Urinary bladder (tissue), 4 donors: ENCODE data around the gene CCRL2. TPM values are rescaled to one million over a fixed set of nuclear protein-coding genes. Genes with fewer than 3 reads are reported as not detected.

Source experiments
- DNase-seq: peaks from one replicate; pipeline ENCODE4 v3.0.0-alpha.2; 2015; ENCODE audit errors: extremely low spot score
- H3K27ac ChIP-seq: one replicate; pipeline ENCODE4 v1.5.1; 2013; ENCODE audit warnings: low read depth, mild to moderate bottlenecking, moderate library complexity
- H3K36me3 ChIP-seq: one replicate; pipeline ENCODE4 v1.6.1; 2013; ENCODE audit warnings: mild to moderate bottlenecking, moderate library complexity; ENCODE audit not compliant: insufficient read depth
- H3K4me1 ChIP-seq: one replicate; pipeline ENCODE4 v1.6.1; 2013; ENCODE audit warnings: mild to moderate bottlenecking, moderate library complexity; ENCODE audit not compliant: insufficient read depth
- H3K4me3 ChIP-seq: one replicate; pipeline ENCODE4 v1.5.1; 2013; ENCODE audit warnings: low read depth, low read length
- WGBS: extraction: QIAGEN DNeasy Blood & Tissue Kit; methylation state at CpG from one replicate; pipeline ENCODE4 v1.1.7; 2013; 5-methylcytosine and 5-hydroxymethylcytosine counted together
- polyA plus RNA-seq: library from polyadenylated mRNA; stranded (reverse); fragments of 200-250 nt; gene quantifications from one replicate; pipeline ENCODE4 v1.2.3, GENCODE V29; 2013
- total RNA-seq: library from RNA; depleted of rRNA; stranded (reverse); fragments of >200 nt; gene quantifications from one replicate; pipeline ENCODE4 v1.2.3, GENCODE V29; 2014
- donor health status: healthy with polysubstance abuse.
- donor health status: healthy.

CCRL2 gene
- total and polyA plus RNA-seq, 2 donors = 1.6 to 2.5 TPM

- no peak for DNase-seq
- WGBS = 34% methylated on average over 11 of the region's 11 CpGs
- Histone ChIP-seq H3K27ac (peak overlapping the region; percentile 81), H3K4me3 (no peak overlapping the region), H3K36me3 (no peaks in the 10 kb centered on the region), H3K4me1 (no peaks in the 10 kb centered on the region)
These were observed 1.6 kb upstream of the CCRL2 start for GRCh38 chr3:46405301-46406019.

- H3K36me3 ChIP-seq = no peaks in the 10 kb centered on the region
- no peak overlapping the region for H3K4me3 ChIP-seq
- H3K4me1 ChIP-seq = no peaks in the 10 kb centered on the region
- no peak for DNase-seq
- WGBS = 75% methylated on average over 4 of the region's 4 CpGs
- peak overlapping the region; percentile 64 for H3K27ac ChIP-seq
These were observed 644 bp upstream of the CCRL2 start for GRCh38 chr3:46406443-46406787.

GRCh38 chr3:46407970-46408369 lies 911 bp downstream of the CCRL2 start:
- 62% methylated on average over 7 of the region's 7 CpGs for WGBS
- no peak for DNase-seq
- no peak overlapping the region for H3K27ac ChIP-seq
- H3K4me3 ChIP-seq = no peak overlapping the region
- no peaks in the 10 kb centered on the region for H3K4me1 ChIP-seq
- H3K36me3 ChIP-seq = no peaks in the 10 kb centered on the region

DNA sequence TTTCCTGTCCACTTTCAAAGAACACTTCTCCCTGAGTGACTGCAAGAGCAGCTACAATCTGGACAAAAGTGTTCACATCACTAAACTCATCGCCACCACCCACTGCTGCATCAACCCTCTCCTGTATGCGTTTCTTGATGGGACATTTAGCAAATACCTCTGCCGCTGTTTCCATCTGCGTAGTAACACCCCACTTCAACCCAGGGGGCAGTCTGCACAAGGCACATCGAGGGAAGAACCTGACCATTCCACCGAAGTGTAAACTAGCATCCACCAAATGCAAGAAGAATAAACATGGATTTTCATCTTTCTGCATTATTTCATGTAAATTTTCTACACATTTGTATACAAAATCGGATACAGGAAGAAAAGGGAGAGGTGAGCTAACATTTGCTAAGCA lies 1.8 kb downstream of the CCRL2 start:
- H3K4me3 ChIP-seq = no peak overlapping the region
- no peak overlapping the region for H3K27ac ChIP-seq
- no peak for DNase-seq
- no peaks in the 10 kb centered on the region for H3K36me3 ChIP-seq
- no peaks in the 10 kb centered on the region for H3K4me1 ChIP-seq
- WGBS = 88% methylated on average over 7 of the region's 7 CpGs

- H3K27ac ChIP-seq = no peak overlapping the region
- H3K36me3 ChIP-seq = no peaks in the 10 kb centered on the region
- DNase-seq = no peak
- no peaks in the 10 kb centered on the region for H3K4me1 ChIP-seq
- WGBS = 91% methylated on average over 9 of the region's 9 CpGs
- no peak overlapping the region for H3K4me3 ChIP-seq
These were observed 2.9 kb downstream of the CCRL2 start for GRCh38 chr3:46409739-46410489.

DNA sequence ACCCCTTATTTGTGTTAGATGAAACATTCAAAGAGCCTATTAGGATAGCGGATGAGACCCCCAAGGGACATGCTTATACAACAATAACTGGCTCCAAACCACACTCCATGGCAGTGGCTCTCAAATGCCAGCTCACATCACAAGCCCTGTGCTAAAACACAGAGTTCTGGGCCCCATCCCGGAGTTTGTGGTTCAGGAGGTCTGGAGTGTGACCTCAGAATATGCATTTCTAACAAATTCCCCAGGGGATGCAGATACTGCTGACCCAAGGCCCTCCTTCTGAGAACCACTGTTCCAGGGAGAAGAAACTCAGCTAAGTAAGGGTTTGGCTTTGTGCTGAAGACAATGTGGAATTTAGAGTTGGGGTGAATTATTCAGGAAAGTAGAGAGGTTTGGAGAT lies 3.6 kb downstream of the CCRL2 start:
- no peak for DNase-seq
- Histone ChIP-seq H3K4me1 (no peaks in the 10 kb centered on the region), H3K36me3 (no peaks in the 10 kb centered on the region), H3K27ac (no peak overlapping the region), H3K4me3 (no peak overlapping the region)
- WGBS = 92% methylated on average over 2 of the region's 2 CpGs

DNA sequence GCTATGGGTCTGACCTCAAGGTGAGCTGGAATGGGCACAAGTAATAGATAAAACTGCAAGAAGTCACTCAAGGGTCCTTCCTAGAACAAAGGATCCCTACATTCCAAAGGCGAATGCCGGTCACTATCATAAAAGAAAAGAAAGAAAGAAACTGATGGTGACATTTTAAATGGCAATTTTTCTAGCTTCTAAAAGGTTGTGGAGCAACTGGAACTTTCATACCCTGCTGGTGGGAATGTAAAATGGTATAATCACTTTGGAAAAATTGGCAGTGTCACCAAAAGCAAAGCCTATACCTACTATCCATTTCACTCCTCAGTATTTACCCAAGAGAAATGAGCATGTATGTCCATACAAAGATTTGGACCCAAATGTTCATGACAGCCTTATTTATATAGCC lies 4.2 kb downstream of the CCRL2 start:
- Histone ChIP-seq H3K36me3 (no peaks in the 10 kb centered on the region), H3K4me1 (no peaks in the 10 kb centered on the region), H3K27ac (no peak overlapping the region), H3K4me3 (no peak overlapping the region)
- WGBS = 69% methylated on average over 2 of the region's 2 CpGs
- no peak for DNase-seq

DNA sequence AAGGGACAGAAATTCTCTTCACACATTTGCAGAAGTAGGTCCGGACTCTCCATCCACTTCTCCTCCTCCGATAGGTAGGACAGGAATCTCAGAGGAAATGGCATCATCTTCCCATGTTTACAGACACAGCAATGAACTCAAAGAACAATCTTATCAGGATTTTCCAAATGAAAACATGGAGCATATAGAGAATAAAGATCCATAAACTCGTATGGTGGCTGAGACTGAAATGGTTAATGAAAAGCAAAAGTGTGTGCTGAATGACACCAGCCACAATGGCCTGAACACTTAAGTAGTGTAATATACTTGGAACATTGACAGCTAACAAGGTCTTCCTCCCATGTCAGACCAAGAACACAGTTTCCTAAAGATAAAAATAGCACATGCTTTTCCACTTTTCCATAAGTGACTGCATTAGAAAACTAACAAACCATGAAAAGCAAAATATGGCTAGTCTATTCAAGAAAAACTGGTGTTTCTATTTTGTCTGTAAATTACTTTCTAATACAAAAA lies 5.8 kb downstream of the CCRL2 start:
- Histone ChIP-seq H3K4me3 (no peak overlapping the region), H3K27ac (no peak overlapping the region), H3K4me1 (no peaks in the 10 kb centered on the region), H3K36me3 (no peaks in the 10 kb centered on the region)
- 55% methylated on average over 3 of the region's 3 CpGs for WGBS
- no peak for DNase-seq

GRCh38 chr3:46413951-46414350 lies 6.9 kb downstream of the CCRL2 start:
- Histone ChIP-seq H3K4me1 (no peaks in the 10 kb centered on the region), H3K4me3 (no peak overlapping the region), H3K27ac (no peak overlapping the region), H3K36me3 (no peaks in the 10 kb centered on the region)
- WGBS = 67% methylated on average over 5 of the region's 5 CpGs
- no peak for DNase-seq

DNA sequence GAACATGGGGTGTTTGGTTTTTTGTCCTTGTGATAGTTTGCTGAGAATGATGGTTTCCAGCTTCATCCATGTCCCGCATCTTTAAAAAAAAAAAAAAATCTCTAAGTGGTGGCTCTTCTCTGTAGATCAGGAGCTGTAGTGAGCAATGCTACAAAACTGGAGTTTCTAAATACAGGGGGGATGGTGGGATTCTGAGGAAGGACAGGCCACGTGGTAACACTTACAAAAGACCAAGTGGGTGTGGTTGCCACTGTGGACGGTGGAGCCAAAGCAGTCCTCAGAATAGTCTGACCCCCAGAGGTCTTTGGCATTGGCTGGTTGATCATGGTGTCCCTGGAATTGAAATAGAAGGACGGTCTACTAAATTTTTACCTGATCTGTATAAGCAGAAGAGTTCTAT lies 7.7 kb downstream of the CCRL2 start:
- Histone ChIP-seq H3K4me3 (no peak overlapping the region), H3K27ac (no peak overlapping the region), H3K36me3 (no peaks in the 10 kb centered on the region), H3K4me1 (no peaks in the 10 kb centered on the region)
- WGBS = 80% methylated on average over 4 of the region's 4 CpGs
- no peak for DNase-seq

DNA sequence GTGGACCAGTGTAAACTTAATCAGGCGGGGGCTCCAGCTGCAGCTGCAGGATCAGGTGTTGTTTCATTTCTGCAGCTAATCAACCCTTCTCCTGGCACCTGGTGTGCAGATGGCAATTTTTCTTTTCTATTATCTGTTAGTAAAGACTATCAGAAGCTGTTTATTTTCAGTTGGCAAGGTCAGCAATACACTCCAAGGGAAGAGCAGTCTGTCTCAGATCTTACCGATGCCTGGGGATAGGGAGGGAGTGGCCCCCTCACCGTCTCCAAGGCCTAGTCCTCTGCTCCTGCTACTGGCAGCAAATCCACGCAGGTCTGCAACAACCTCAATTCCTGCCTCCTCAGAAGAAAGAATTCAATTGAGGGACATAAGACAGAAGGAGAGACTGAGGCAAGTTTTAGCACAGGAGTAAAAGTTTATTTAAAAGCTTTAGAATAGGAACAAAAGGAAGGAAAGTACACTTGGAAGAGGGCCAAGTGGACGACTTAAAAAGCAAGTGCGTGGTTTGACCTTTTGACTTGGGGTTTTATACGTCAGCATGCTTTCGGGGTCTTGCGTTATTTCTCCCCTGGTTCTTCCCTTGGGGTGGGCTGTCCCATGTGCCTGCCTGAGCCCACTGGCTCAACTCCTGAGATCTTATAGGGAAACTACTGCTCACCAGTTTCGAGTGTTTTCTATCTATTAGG lies 9.2 kb downstream of the CCRL2 start:
- DNase-seq = no peak
- Histone ChIP-seq H3K4me1 (no peaks in the 10 kb centered on the region), H3K36me3 (no peaks in the 10 kb centered on the region), H3K27ac (no peak overlapping the region), H3K4me3 (no peak overlapping the region)
- 41% methylated on average over 10 of the region's 10 CpGs for WGBS

- no peaks in the 10 kb centered on the region for H3K36me3 ChIP-seq
- no peaks in the 10 kb centered on the region for H3K4me1 ChIP-seq
- H3K4me3 ChIP-seq = no peak overlapping the region
- 74% methylated on average over 7 of the region's 7 CpGs for WGBS
- no peak for DNase-seq
- H3K27ac ChIP-seq = no peak overlapping the region
These were observed 9.9 kb downstream of the CCRL2 start for GRCh38 chr3:46416811-46417510.

- WGBS = 84% methylated on average over 9 of the region's 9 CpGs
- no peaks in the 10 kb centered on the region for H3K36me3 ChIP-seq
- DNase-seq = no peak
- H3K4me1 ChIP-seq = no peaks in the 10 kb centered on the region
- H3K27ac ChIP-seq = no peak overlapping the region
- H3K4me3 ChIP-seq = no peak overlapping the region
These were observed 11.0 kb downstream of the CCRL2 start for GRCh38 chr3:46417841-46418611.
